Sigmoid colon (tissue), 7 donors: ENCODE data around the gene CNTN5. TPM values are rescaled to one million over a fixed set of nuclear protein-coding genes. Genes with fewer than 3 reads are reported as not detected.

Source experiments
- DNase-seq: peaks from one replicate; pipeline ENCODE4 v3.0.0-alpha.2; 2019
- H3K27ac ChIP-seq, 4 donors: fragments of 200-600 bp; sonication (generic); one replicate each; pipeline ENCODE4 v1.5.1; 2016 to 2019; ENCODE audit warnings: mild to moderate bottlenecking in 1 of 4
- H3K27me3 ChIP-seq, 3 donors: fragments of 200-600 bp; sonication (generic); one replicate each; pipeline ENCODE4 v1.5.1; 2019; ENCODE audit warnings: mild to moderate bottlenecking in 1 of 3
- H3K36me3 ChIP-seq, 4 donors: fragments of 200-600 bp; sonication (generic); one replicate each; pipeline ENCODE4 v1.5.1; 2016 to 2019
- H3K4me1 ChIP-seq, 4 donors: fragments of 200-600 bp; sonication (generic); one replicate each; pipeline ENCODE4 v1.5.1; 2017 to 2019
- H3K4me3 ChIP-seq, 4 donors: fragments of 200-600 bp; sonication (generic); one replicate each; pipeline ENCODE4 v1.5.1; 2017 to 2019; ENCODE audit warnings: mild to moderate bottlenecking in 2 of 4, moderate library complexity in 1 of 4
- H3K9me3 ChIP-seq, 4 donors: fragments of 200-600 bp in 3 of 4; sonication (generic) in 3 of 4; one replicate each; pipeline versions ENCODE4 v1.5.1 to v1.6.1; 2013 to 2019
- CTCF ChIP-seq, 4 experiments: fragments of 450-650 bp in 3 of 4; fragments of 200-600 bp in 1 of 4; IDR thresholded peaks; one replicate each; pipeline ENCODE4 v1.5.1; 2016 to 2019; ENCODE audit warnings: antibody characterized with exemption in 4 of 4, mild to moderate bottlenecking in 3 of 4, moderate library complexity in 2 of 4
- EP300 ChIP-seq, 4 donors: sonication (generic); formaldehyde crosslinking; IDR thresholded peaks; one replicate each; pipeline ENCODE4 v1.6.1; 2017; ENCODE audit warnings: antibody characterized with exemption in 4 of 4
- POLR2A ChIP-seq, 2 donors: fragments of 450-650 bp; IDR thresholded peaks; one replicate each; pipeline ENCODE4 v1.6.1; 2016; ENCODE audit warnings: antibody characterized with exemption in 2 of 2, mild to moderate bottlenecking in 2 of 2, moderate library complexity in 2 of 2
- POLR2AphosphoS5 ChIP-seq, 4 donors: sonication (generic); formaldehyde crosslinking; IDR thresholded peaks; one replicate each; pipeline ENCODE4 v1.6.1; 2017; ENCODE audit warnings: antibody characterized with exemption in 4 of 4
- WGBS, 2 donors: extraction: QIAGEN DNeasy Blood & Tissue Kit; methylation state at CpG; one replicate each; pipeline ENCODE4 v1.1.7; 2013; 5-methylcytosine and 5-hydroxymethylcytosine counted together
- intact Hi-C: fragments of 100-400 bp; cut with DNase I; formaldehyde crosslinking; loops from one replicate; pipeline ENCODE4 v1.15.1; 2023
- polyA plus RNA-seq, 3 donors: library from polyadenylated mRNA; stranded (reverse); fragments of 200-250 nt; gene quantifications; one replicate each; pipeline ENCODE4 v1.2.3, GENCODE V29; 2013
- total RNA-seq, 4 donors: library from RNA; depleted of rRNA; stranded (reverse); fragments of >200 nt; gene quantifications; one replicate each; pipeline ENCODE4 v1.1.0, GENCODE V29; 2016
- donor health status: healthy with polysubstance abuse.
- donor health status: Bipolar disorder and iron deficiency.
- donor health status: healthy.

CNTN5 gene
- total and polyA plus RNA-seq, 7 donors, result 0.13 to 0.36 (median 0.16) TPM; not detected in 2

DNA sequence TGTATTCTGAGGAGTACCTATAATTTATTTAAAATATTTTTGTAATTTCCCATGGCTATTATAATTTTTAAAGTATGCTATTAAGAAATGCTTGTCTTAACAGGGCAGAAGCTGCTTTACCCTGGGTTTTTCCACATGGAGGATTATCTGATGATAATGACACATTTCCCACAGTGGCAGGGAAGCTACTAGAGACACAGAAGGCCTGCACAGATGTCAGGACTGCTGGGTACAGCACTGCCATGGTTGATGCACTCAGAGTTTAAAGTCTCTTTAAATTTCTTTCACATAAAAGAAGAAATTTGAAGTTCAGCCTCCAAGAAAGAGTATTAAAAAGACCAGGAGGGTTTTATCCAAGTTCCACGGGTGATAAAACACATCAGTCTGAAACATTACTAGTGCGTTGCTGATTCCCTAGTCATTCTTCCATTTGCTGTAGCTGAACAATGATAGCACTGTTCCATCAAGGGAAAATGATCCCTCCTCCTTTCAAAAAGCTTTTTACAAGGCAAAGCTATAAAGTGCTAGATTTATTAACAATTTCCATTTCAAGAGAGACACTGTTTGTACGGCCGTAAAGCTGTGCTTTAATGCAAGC lies 363.0 kb downstream of the CNTN5 start:
- TF ChIP-seq POLR2AphosphoS5 (IDR thresholded peaks at IDR 0.05) (no peak), EP300 (IDR thresholded peaks at IDR 0.05) (no peak)
- WGBS, 2 donors, result 23 to 60% methylated on average over 4 of the region's 4 CpGs
- intact Hi-C loops, result no loop called here

GRCh38 chr11:99391245-99391644 lies 370.5 kb downstream of the CNTN5 start:
- Histone ChIP-seq H3K4me1 (no peaks in the 10 kb centered on the region), H3K27ac (no peak overlapping the region), H3K36me3 (no peaks in the 10 kb centered on the region), H3K4me3 (no peak overlapping the region), H3K9me3 (no peaks in the 10 kb centered on the region), H3K27me3 (no peaks in the 10 kb centered on the region)
- WGBS, 2 donors, result 70 to 76% methylated on average over 4 of the region's 4 CpGs
- TF ChIP-seq EP300 (IDR thresholded peaks at IDR 0.05), result no peak
- TF ChIP-seq CTCF (IDR thresholded peaks at IDR 0.05), result no peak
- no peak for TF ChIP-seq POLR2AphosphoS5 (IDR thresholded peaks at IDR 0.05)
- no peak for TF ChIP-seq POLR2A (IDR thresholded peaks at IDR 0.05)
- no peak for DNase-seq
- intact Hi-C loops, result no loop called here

More for the DNA sequence above, 363.0 kb downstream of the CNTN5 start:
- no peak overlapping the region for H3K27ac ChIP-seq
- H3K4me1 ChIP-seq, result no peaks in the 10 kb centered on the region
- no peaks in the 10 kb centered on the region for H3K36me3 ChIP-seq
- no peak for DNase-seq
- H3K4me3 ChIP-seq, result no peak overlapping the region
- H3K27me3 ChIP-seq, result no peaks in the 10 kb centered on the region
- no peaks in the 10 kb centered on the region for H3K9me3 ChIP-seq

- intact Hi-C loops, result no loop called here
- Histone ChIP-seq H3K4me3 (no peak overlapping the region), H3K9me3 (no peaks in the 10 kb centered on the region), H3K27me3 (no peaks in the 10 kb centered on the region), H3K4me1 (no peaks in the 10 kb centered on the region), H3K36me3 (no peaks in the 10 kb centered on the region), H3K27ac (no peak overlapping the region)
- DNase-seq, result no peak
- 82 to 83% methylated on average over 2 of the region's 2 CpGs for WGBS, 2 donors
- TF ChIP-seq CTCF (IDR thresholded peaks at IDR 0.05) (no peak), POLR2A (IDR thresholded peaks at IDR 0.05) (no peak), POLR2AphosphoS5 (IDR thresholded peaks at IDR 0.05) (no peak), EP300 (IDR thresholded peaks at IDR 0.05) (no peak)
Measured at GRCh38 chr11:99406345-99406744, 385.6 kb downstream of the CNTN5 start.

DNA sequence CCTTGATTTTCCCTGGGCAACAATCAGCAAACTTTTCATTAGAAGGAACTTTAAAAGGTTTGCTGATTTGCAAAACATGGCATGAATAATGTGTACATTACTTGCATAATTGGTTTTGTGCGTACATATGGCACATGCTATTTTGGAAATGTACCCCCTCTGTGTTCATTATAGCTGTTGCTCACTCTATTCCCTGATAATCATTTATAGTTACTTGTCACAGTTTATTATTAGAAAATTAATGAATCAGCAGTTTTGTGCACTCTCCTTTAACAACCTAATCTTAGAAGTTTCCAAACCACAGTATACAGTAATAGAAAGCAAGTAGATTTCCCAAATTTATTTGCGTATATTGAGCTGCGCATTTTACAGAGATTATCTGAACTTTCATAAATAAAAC lies 389.9 kb downstream of the CNTN5 start:
- no peaks in the 10 kb centered on the region for H3K9me3 ChIP-seq
- TF ChIP-seq POLR2AphosphoS5 (IDR thresholded peaks at IDR 0.05) (no peak), POLR2A (IDR thresholded peaks at IDR 0.05) (no peak), EP300 (IDR thresholded peaks at IDR 0.05) (no peak), CTCF (IDR thresholded peaks at IDR 0.05) (no peak)
- intact Hi-C loops, result no loop called here
- WGBS, 2 donors, result 89 to 93% methylated on average over 3 of the region's 3 CpGs
- no peak overlapping the region for H3K4me3 ChIP-seq
- no peaks in the 10 kb centered on the region for H3K4me1 ChIP-seq
- H3K27ac ChIP-seq, result no peak overlapping the region
- no peaks in the 10 kb centered on the region for H3K27me3 ChIP-seq
- H3K36me3 ChIP-seq, result no peaks in the 10 kb centered on the region
- no peak for DNase-seq

DNA sequence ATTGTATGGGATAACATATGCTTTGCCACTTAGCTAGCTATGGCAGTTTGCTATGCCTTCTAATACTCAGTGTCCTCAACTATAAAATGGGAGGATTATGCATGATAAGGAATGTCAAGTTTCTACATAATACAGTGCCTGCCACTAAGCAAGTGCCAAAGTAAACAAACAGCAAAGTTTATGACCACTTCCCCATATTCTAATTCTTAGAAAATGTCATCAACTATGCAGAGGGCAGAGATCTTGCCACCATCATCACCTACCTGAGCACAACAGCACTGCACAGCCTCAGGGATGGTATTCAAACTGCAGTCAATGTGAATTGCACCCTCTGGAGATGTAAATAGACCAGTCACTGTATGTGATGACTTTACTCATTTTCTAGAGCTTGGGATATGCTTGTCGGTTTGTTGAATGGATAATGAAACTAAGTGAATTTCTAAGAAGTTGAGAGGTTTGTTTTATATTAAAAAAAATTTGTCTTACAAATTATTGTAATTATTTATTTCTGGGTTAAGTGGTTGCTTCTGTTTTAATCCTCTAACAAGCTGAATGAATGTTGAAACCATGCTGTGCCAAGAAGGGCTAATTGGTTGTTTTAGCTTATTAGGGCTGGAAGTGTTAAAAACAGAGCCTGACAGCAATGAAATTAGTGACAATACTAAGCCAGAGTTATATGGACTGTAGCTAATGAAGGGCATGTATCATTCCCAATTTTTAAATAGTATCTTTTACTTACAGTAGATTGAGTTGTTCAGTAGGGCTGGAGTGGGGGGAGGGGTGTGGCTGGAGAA lies 398.4 kb downstream of the CNTN5 start:
- TF ChIP-seq CTCF (IDR thresholded peaks at IDR 0.05) (no peak), EP300 (IDR thresholded peaks at IDR 0.05) (no peak), POLR2A (IDR thresholded peaks at IDR 0.05) (no peak), POLR2AphosphoS5 (IDR thresholded peaks at IDR 0.05) (no peak)
- no peak for DNase-seq
- Histone ChIP-seq H3K9me3 (no peaks in the 10 kb centered on the region), H3K4me1 (no peaks in the 10 kb centered on the region), H3K4me3 (no peak overlapping the region), H3K27me3 (no peaks in the 10 kb centered on the region), H3K36me3 (no peaks in the 10 kb centered on the region), H3K27ac (no peak overlapping the region)
- WGBS, 2 donors, result 13 to 29% methylated on average over 1 of the region's 1 CpG
- intact Hi-C loops, result no loop called here
